A549 (cell line): ENCODE data around the gene DIS3L2. TPM values are rescaled to one million over a fixed set of nuclear protein-coding genes. Genes with fewer than 3 reads are reported as not detected.

Experiments
- ATAC-seq, 2 experiments: fragments of 200-7000 bp in 1 of 2; fragments of >200 bp in 1 of 2; cut with Nextera tagmentation in 1 of 2; cut with Tn5 transposase in 1 of 2; 3 replicates each; pipeline versions ENCODE4 v1.8.0 to v1.9.1; 2018 to 2020; ENCODE audit warnings: mild to moderate bottlenecking in 1 of 2, moderate library complexity in 1 of 2
- CTCF ChIA-PET: fragments of 300-600 bp; sonication (Branson Sonifier 250); formaldehyde crosslinking; extraction: SDS; loops from one replicate; lab custom pipeline; 2021; ENCODE audit warnings: antibody characterized with exemption, inconsistent platforms; lab: Yijun Ruan, JAX
- POLR2A ChIA-PET: fragments of 350-600 bp; formaldehyde crosslinking; extraction: SDS; loops from one replicate; lab custom pipeline; 2021; ENCODE audit warnings: antibody characterized with exemption, inconsistent platforms; lab: Yijun Ruan, JAX
- DNase-seq, 2 experiments: peaks; one replicate each; pipeline versions ENCODE4 v3.0.0 to v3.0.0-alpha.2; 2011 to 2016; ENCODE audit warnings: low read depth in 1 of 2, low spot score in 1 of 2
- FAIRE-seq: peaks from 2 replicates; lab custom pipeline; 2011; peaks lifted over from hg19 to GRCh38; lab: Jason Lieb, UNC
- H3K27ac ChIP-seq, 2 experiments: fragments of >200 bp; sonication (Bioruptor Twin); formaldehyde crosslinking; 3 replicates each; pipeline ENCODE4 v1.5.1; 2016 to 2017
- H3K4me1 ChIP-seq: fragments of >200 bp; sonication (Bioruptor Twin); formaldehyde crosslinking; 3 replicates; pipeline ENCODE4 v1.6.1; 2016
- H3K4me2 ChIP-seq: fragments of >200 bp; sonication (Bioruptor Twin); formaldehyde crosslinking; 3 replicates; pipeline ENCODE4 v1.6.1; 2016
- H3K4me3 ChIP-seq: fragments of >200 bp; sonication (Bioruptor Twin); formaldehyde crosslinking; 3 replicates; pipeline ENCODE4 v1.5.1; 2016
- H3K9me3 ChIP-seq: fragments of >200 bp; sonication (Bioruptor Twin); formaldehyde crosslinking; 3 replicates; pipeline ENCODE4 v1.6.1; 2016
- BCL3 ChIP-seq: fragments of >200 bp; sonication (Bioruptor Twin); formaldehyde crosslinking; IDR thresholded peaks from 3 replicates; pipeline ENCODE4 v1.6.1; 2016
- BHLHE40 ChIP-seq: IDR thresholded peaks from 2 replicates; pipeline ENCODE4 v1.6.1; 2012; ENCODE audit warnings: low read depth, low read length, inconsistent platforms
- CHD2 ChIP-seq: fragments of 150-350 bp; IDR thresholded peaks from 2 replicates; pipeline ENCODE4 v1.6.1; 2014; ENCODE audit warnings: low read length; ENCODE audit not compliant: partially characterized antibody
- CTCF ChIP-seq: fragments of >200 bp; sonication (Bioruptor Twin); formaldehyde crosslinking; IDR thresholded peaks from 3 replicates; pipeline ENCODE4 v1.5.1; 2016
- E2F6 ChIP-seq: IDR thresholded peaks from 2 replicates; pipeline ENCODE4 v1.6.1; 2012; ENCODE audit warnings: low read depth, borderline replicate concordance
- EHMT2 ChIP-seq: fragments of 200-600 bp; sonication (generic); IDR thresholded peaks from 2 replicates; pipeline ENCODE4 v1.6.1; 2016; ENCODE audit warnings: antibody characterized with exemption, low read depth, mild to moderate bottlenecking, moderate library complexity
- ELK1 ChIP-seq: fragments of 150-350 bp; IDR thresholded peaks from 2 replicates; pipeline ENCODE4 v1.6.1; 2014; ENCODE audit warnings: low read depth, mild to moderate bottlenecking, low read length
- HDAC2 ChIP-seq: fragments of 200-600 bp; sonication (generic); IDR thresholded peaks from 2 replicates; pipeline ENCODE4 v1.6.1; 2016
- HEYL ChIP-seq: fragments of 250-450 bp; sonication (Bioruptor Pico); IDR thresholded peaks from 2 replicates; pipeline ENCODE4 v1.8.0; 2021; ENCODE audit warnings: mild to moderate bottlenecking, moderate library complexity
- HOXB13 ChIP-seq: fragments of 250-450 bp; sonication (Bioruptor Pico); IDR thresholded peaks from 2 replicates; pipeline ENCODE4 v1.5.0; 2020; ENCODE audit warnings: low read depth, mild to moderate bottlenecking, moderate library complexity
- KDM1A ChIP-seq: fragments of 200-600 bp; sonication (generic); IDR thresholded peaks from 2 replicates; pipeline ENCODE4 v1.6.1; 2016; ENCODE audit warnings: low read depth, mild to moderate bottlenecking
- MAFK ChIP-seq: fragments of 450-650 bp; IDR thresholded peaks from 2 replicates; pipeline ENCODE4 v1.6.1; 2014; ENCODE audit not compliant: partially characterized antibody
- MYC ChIP-seq: IDR thresholded peaks from 2 replicates; pipeline ENCODE4 v1.6.1; 2012; ENCODE audit warnings: mild to moderate bottlenecking, inconsistent platforms, low read length, improper control_type of control experiment, borderline replicate concordance
- NFE2L2 ChIP-seq: fragments of 150-350 bp; conservative IDR thresholded peaks from 2 replicates; pipeline ENCODE4 v1.6.1; 2014; ENCODE audit warnings: low read length
- PBX3 ChIP-seq: IDR thresholded peaks from 2 replicates; pipeline ENCODE4 v1.6.1; 2012
- PHF8 ChIP-seq: fragments of 200-600 bp; sonication (generic); IDR thresholded peaks from 2 replicates; pipeline ENCODE4 v1.6.1; 2016; ENCODE audit warnings: low read depth, mild to moderate bottlenecking, antibody characterized with exemption, moderate library complexity, borderline replicate concordance
- RAD21 ChIP-seq, 2 experiments: fragments of >200 bp in 1 of 2; sonication (Bioruptor Twin) in 1 of 2; formaldehyde crosslinking in 1 of 2; IDR thresholded peaks in 1 of 2; conservative IDR thresholded peaks in 1 of 2; 2 replicates in 1 of 2; 3 replicates in 1 of 2; pipeline ENCODE4 v1.6.1; 2012 to 2018; ENCODE audit warnings: inconsistent platforms in 1 of 2
- RNF2 ChIP-seq: fragments of 200-600 bp; sonication (generic); IDR thresholded peaks from 2 replicates; pipeline ENCODE4 v1.6.1; 2016; ENCODE audit warnings: low read depth, mild to moderate bottlenecking, antibody characterized with exemption, moderate library complexity, borderline replicate concordance
- TP53 ChIP-seq: fragments of 250-450 bp; sonication (Bioruptor Pico); IDR thresholded peaks from 2 replicates; pipeline ENCODE4 v1.5.0; 2021; ENCODE audit warnings: mild to moderate bottlenecking, moderate library complexity
- USF2 ChIP-seq: fragments of 450-650 bp; IDR thresholded peaks from 2 replicates; pipeline ENCODE4 v1.6.1; 2014; ENCODE audit warnings: antibody characterized with exemption
- ZC3H11A ChIP-seq: fragments of 450-650 bp; IDR thresholded peaks from 2 replicates; pipeline ENCODE4 v1.6.1; 2014; ENCODE audit warnings: antibody characterized with exemption, mild to moderate bottlenecking
- ZFP36 ChIP-seq: fragments of 450-650 bp; IDR thresholded peaks from 2 replicates; pipeline ENCODE4 v1.6.1; 2014; ENCODE audit warnings: borderline replicate concordance; ENCODE audit not compliant: partially characterized antibody
- WGBS: methylation state at CpG from one replicate; pipeline ENCODE4 v1.1.6; 2017; ENCODE audit errors: missing lambda C conversion rate; 5-methylcytosine and 5-hydroxymethylcytosine counted together
- polyA plus RNA-seq, 4 experiments: library from polyadenylated mRNA; depleted of rRNA in 3 of 4; stranded (reverse); fragments of >200 nt; fragmentation: RNase III in 1 of 4; extraction: RNeasy Plus Mini Kit Qiagen cat#74134 plus additional on column Dnase treatment in 1 of 4; gene quantifications; 2 replicates in 3 of 4; 3 replicates in 1 of 4; pipeline ENCODE4 v1.2.3, GENCODE V29; 2011 to 2017

Gene DIS3L2
- polyA plus RNA-seq, 2 of the 4 experiments (the other 2 are of a cell fraction): 14.9 to 15.4 TPM

- FAIRE-seq (no peak), ATAC-seq (no peak), DNase-seq (no peak)
- TF ChIP-seq RNF2 (no peak), PBX3 (no peak), RAD21 (conservative IDR thresholded peaks at IDR 0.05 in 1 of 2, IDR thresholded peaks at IDR 0.05 in 1 of 2) (no peak)
- H3K4me1 ChIP-seq: peaks cover 4% of the 10 kb centered on the region; the same call in 1 of the 3 replicates
- H3K4me2 ChIP-seq: no peak overlapping the region
- ChIA-PET POLR2A (no interaction called here), CTCF (interaction anchor here (2.0 to 12.7 kb wide), 4 partner anchors 13 to 397 kb away, joined by 5 to 154 read pairs (median 44); no protein-coding TSS in a partner anchor)
- no peak overlapping the region for H3K27ac ChIP-seq
- WGBS: 66% methylated on average over 10 of the region's 10 CpGs
- H3K9me3 ChIP-seq: no peaks in the 10 kb centered on the region
- no peak overlapping the region for H3K4me3 ChIP-seq
These were observed 34.0 kb upstream of the DIS3L2 start for GRCh38 chr2:231927566-231927890.

- DNase-seq (peak in 1 of 2 experiments; percentile 21), FAIRE-seq (no peak), ATAC-seq (no peak)
- CTCF ChIA-PET: interaction anchor here (1.0 to 12.7 kb wide), 8 partner anchors 9 to 396 kb away, joined by 3 to 154 read pairs (median 4); no protein-coding TSS in a partner anchor
- Histone ChIP-seq H3K9me3 (no peaks in the 10 kb centered on the region), H3K27ac (no peak overlapping the region), H3K4me1 (peaks cover 4% of the 10 kb centered on the region; the same call in 1 of the 3 replicates), H3K4me3 (no peak overlapping the region), H3K4me2 (no peak overlapping the region)
- POLR2A ChIA-PET: no interaction called here
- WGBS: 32% methylated on average over 5 of the region's 5 CpGs
- TF ChIP-seq CHD2: no peak
- no peak for TF ChIP-seq EHMT2
- no peak for TF ChIP-seq ZFP36
- TF ChIP-seq RNF2: no peak
- no peak for TF ChIP-seq RAD21 (conservative IDR thresholded peaks at IDR 0.05 in 1 of 2, IDR thresholded peaks at IDR 0.05 in 1 of 2)
- TF ChIP-seq HDAC2: no peak
- TF ChIP-seq MAFK: no peak
- TF ChIP-seq E2F6: no peak
- no peak for TF ChIP-seq CTCF
- no peak for TF ChIP-seq MYC
- TF ChIP-seq TP53 (CRISPR knock-in tag): no peak
- no peak for TF ChIP-seq HEYL (CRISPR knock-in tag)
- TF ChIP-seq KDM1A: no peak
- TF ChIP-seq, all 56 proteins: peak for 0
These were observed 33.0 kb upstream of the DIS3L2 start for GRCh38 chr2:231928481-231928880.

- DNase-seq (no peak), ATAC-seq (no peak), FAIRE-seq (no peak)
- 59% methylated on average over 11 of the region's 11 CpGs for WGBS
- ChIA-PET POLR2A (no interaction called here), CTCF (interaction anchor here (0.8 to 12.7 kb wide), 11 partner anchors 10 to 593 kb away, joined by 3 to 154 read pairs (median 4); no protein-coding TSS in a partner anchor)
- H3K9me3 ChIP-seq: no peaks in the 10 kb centered on the region
- no peak overlapping the region for H3K27ac ChIP-seq
- H3K4me3 ChIP-seq: no peak overlapping the region
- peaks cover 4% of the 10 kb centered on the region; the same call in 1 of the 3 replicates for H3K4me1 ChIP-seq
- H3K4me2 ChIP-seq: no peak overlapping the region
- no peak for TF ChIP-seq ZC3H11A
- no peak for TF ChIP-seq ELK1
- no peak for TF ChIP-seq NFE2L2
- no peak for TF ChIP-seq BCL3
- TF ChIP-seq BHLHE40: no peak
- TF ChIP-seq PBX3: no peak
- TF ChIP-seq MAFK: no peak
- TF ChIP-seq USF2: no peak
- TF ChIP-seq MYC: no peak
- TF ChIP-seq HDAC2: no peak
- no peak for TF ChIP-seq KDM1A
- TF ChIP-seq PHF8: no peak
- no peak for TF ChIP-seq HOXB13 (CRISPR knock-in tag)
These were observed 32.4 kb upstream of the DIS3L2 start for GRCh38 chr2:231928901-231929725.
